Stimulated activated CD8-positive, alpha-beta memory T cell treated with anti-CD3 and anti-CD28 coated beads, Interleukin-2, amount 100 ng/mL, for 1 hour (primary cell): ENCODE data around the gene SCML2.
"Not testable (repeated sequence)": the region's sequence is repeated elsewhere in the genome, so short reads cannot be mapped to it uniquely, and the experiment has no call there.

Experiments
- DNase-seq, 2 donors: peaks; one replicate each; pipeline ENCODE4 v3.0.0-alpha.2; 2020; ENCODE audit warnings: low read depth in 2 of 2

Gene SCML2

GRCh38 chrX:18354369-18355223, at the start of gene SCML2:
TSS of gene SCML2 (minus strand) at chrX:18354688. CDS start at chrX:18334071, 20,617 bp downstream.
- DNase-seq = no peak

- no peak for DNase-seq
Measured at GRCh38 chrX:18401848-18402213, 47.3 kb upstream of the SCML2 start.

GRCh38 chrX:18394477-18394876, 40.0 kb upstream of the SCML2 start:
- no peak for DNase-seq

- DNase-seq = peak; percentile 35 to 44
Measured at GRCh38 chrX:18390941-18391538, 36.6 kb upstream of the SCML2 start.

GRCh38 chrX:18389966-18390365, 35.5 kb upstream of the SCML2 start:
- DNase-seq = no peak

GRCh38 chrX:18377796-18378195, 23.3 kb upstream of the SCML2 start:
- no peak for DNase-seq

- DNase-seq = not testable (repeated sequence)
Measured at GRCh38 chrX:18375131-18375805, 20.8 kb upstream of the SCML2 start.

GRCh38 chrX:18369096-18369495, 14.6 kb upstream of the SCML2 start:
- not testable (repeated sequence) for DNase-seq

GRCh38 chrX:18368402-18368801, 13.9 kb upstream of the SCML2 start:
- no peak for DNase-seq

GRCh38 chrX:18360867-18361266, 6.4 kb upstream of the SCML2 start:
- DNase-seq = no peak

GRCh38 chrX:18353931-18354368, 538 bp downstream of the SCML2 start:
- no peak for DNase-seq

GRCh38 chrX:18351784-18352183, 2.7 kb downstream of the SCML2 start:
- no peak for DNase-seq

GRCh38 chrX:18348047-18348446, 6.4 kb downstream of the SCML2 start:
- DNase-seq = no peak

GRCh38 chrX:18309401-18309800, 45.1 kb downstream of the SCML2 start:
- no peak for DNase-seq

- no peak for DNase-seq
Measured at GRCh38 chrX:18297251-18297650, 57.2 kb downstream of the SCML2 start.

- no peak for DNase-seq
Measured at GRCh38 chrX:18294893-18295292, 59.6 kb downstream of the SCML2 start.

GRCh38 chrX:18291006-18291545, 63.4 kb downstream of the SCML2 start:
- DNase-seq = no peak

- no peak for DNase-seq
Measured at GRCh38 chrX:18290200-18290599, 64.3 kb downstream of the SCML2 start.

- DNase-seq = no peak
Measured at GRCh38 chrX:18288716-18289115, 65.8 kb downstream of the SCML2 start.

GRCh38 chrX:18286322-18286831, 68.1 kb downstream of the SCML2 start:
- DNase-seq = no peak

- DNase-seq = no peak
Measured at GRCh38 chrX:18278449-18278848, 76.0 kb downstream of the SCML2 start.

- no peak for DNase-seq
Measured at GRCh38 chrX:18272222-18272621, 82.3 kb downstream of the SCML2 start.
